HG03045 (cell line): ENCODE results near the gene MAEA.
"Not testable (repeated sequence)": the region's sequence is repeated elsewhere in the genome, so short reads cannot be mapped to it uniquely, and the experiment has no call there.

ENCODE experiments used
- ATAC-seq: cut with Tn5 transposase; IDR thresholded peaks from one replicate; pipeline ENCODE4 v1.9.1; 2021; ENCODE audit warnings: mild to moderate bottlenecking, moderate library complexity; ENCODE audit not compliant: unreplicated experiment

MAEA gene

DNA sequence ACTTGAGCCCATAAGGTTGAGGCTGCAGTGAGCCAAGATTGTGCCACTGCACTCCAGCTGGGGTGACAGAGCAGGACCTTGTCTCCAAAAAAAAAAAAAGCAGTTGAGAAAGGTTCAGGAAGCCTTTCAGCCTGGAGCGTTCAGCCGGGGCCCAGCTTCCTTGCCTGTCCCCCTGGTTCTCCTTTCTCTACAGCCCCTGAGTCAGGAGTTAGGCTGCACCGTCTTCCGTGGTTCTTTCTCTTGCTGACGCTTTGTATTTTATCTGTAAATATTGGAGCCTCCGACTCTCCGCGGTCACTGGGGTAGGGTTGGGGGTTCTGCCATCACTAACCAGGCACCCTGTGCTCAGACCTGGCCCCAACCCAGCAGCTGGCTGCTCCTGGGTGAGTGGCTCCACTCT lies 43.6 kb downstream of the MAEA start:
- ATAC-seq: no peak

DNA sequence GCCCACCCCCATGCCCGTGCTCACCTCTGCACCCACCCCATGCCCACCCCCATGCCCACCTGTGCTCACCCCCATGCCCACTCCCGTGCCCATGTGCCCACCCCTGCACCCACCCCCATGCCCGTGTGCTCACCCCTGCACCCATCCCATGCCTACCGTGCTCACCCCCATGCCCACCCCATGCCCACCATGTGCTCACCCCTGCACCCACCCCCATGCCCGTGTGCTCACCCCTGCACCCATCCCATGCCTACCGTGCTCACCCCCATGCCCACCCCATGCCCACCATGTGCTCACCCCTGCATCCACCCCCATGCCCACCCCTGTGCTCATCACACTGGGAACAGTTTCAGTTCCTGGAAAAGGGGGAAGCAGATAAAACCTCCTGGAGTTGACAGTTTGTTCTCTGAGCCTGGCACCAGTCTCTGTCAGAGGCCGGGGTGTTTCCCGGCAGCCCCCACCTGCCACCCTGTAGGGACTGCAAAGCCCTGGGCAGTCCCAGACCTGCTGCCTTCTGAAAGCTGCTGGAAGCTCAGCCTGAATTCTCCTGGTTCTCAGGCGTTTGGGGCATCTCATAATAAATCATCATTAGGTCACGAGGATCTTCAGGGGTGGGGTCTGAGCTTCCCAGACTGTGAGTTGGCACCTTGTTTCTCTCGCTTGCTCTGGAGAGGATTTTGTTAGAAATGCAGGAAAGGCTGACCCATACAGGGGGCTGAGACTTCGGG lies 44.3 kb downstream of the MAEA start:
- ATAC-seq: not testable (repeated sequence)

DNA sequence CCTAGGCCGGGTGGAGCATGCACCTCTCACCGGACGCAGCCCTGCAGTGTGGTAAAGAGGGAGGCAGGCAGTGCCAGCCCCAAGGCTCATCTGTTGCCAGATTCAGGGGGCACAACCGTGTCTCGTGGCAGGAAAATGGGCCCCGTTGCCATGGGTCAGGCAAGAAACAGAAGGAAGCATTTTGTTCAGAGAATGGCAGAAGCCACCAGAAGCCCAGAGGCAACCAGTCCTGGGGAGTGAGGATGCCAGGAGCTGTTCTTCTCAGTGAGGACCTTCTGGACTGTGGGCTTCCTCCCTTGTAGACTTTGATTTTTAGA lies 44.8 kb downstream of the MAEA start:
- ATAC-seq: no peak

GRCh38 chr4:1335193-1335883 lies 45.6 kb downstream of the MAEA start:
- ATAC-seq: not testable (repeated sequence)

DNA sequence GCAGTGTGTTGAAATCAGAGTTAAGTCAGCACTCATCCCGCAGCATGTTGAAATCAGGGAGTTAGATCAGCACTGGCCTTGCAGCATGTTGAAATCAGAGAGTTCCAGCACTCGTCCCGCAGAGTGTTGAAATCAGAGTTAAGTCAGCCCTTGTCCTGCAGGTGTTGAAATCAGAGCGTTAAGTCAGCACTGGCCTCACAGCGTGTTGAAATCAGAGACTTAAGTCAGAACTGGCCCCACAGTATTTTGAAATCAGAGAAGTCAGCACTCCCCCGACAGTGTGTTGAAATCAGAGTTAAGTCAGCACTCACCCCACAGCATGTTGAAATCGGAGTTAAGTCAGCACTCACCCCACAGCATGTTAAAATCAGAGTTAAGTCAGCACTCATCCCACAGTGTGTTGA lies 46.4 kb downstream of the MAEA start:
- ATAC-seq: no peak

GRCh38 chr4:1337376-1337831 lies 47.7 kb downstream of the MAEA start:
- no peak for ATAC-seq

DNA sequence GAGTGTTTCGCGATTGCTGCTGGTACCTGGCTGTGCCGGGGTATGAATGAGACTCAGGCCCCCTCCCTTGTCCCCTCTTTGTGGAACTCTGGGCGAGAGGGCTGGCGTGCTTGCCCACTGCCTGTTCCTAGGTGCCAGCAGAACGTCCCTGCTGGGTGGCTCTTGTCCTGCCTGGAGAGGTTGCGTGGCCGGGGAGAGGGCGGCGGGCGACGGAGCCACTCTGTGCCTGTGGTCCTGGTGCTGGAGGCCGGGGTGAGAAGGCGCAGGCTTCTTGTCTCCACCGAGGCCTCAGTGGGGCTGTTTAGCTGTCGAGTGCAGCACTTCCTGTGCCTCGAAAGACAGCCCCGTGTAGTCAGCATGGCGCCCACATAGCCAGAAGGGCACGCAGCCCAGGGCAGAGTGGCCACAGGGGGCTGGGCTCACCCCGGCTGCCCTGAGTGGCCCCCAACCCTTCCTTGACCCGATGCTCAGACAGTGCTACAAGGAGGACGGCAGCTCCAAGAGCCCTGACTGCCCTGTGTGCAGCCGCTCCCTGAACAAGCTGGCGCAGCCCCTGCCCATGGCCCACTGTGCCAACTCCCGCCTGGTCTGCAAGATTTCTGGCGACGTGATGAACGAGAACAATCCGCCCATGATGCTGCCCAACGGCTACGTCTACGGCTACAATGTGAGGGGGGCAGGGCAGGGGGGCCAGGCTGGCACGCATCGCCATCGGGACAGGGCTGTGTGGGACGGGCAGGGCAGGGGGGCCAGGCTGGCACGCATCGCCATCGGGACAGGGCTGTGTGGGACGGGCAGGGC lies 48.5 kb downstream of the MAEA start:
- no peak for ATAC-seq

GRCh38 chr4:1338752-1339414 lies 49.2 kb downstream of the MAEA start:
- no peak for ATAC-seq

- no peak for ATAC-seq
These were observed 49.8 kb downstream of the MAEA start for GRCh38 chr4:1339489-1339888.

GRCh38 chr4:1340181-1340747 lies 50.6 kb downstream of the MAEA start:
- ATAC-seq: no peak

DNA sequence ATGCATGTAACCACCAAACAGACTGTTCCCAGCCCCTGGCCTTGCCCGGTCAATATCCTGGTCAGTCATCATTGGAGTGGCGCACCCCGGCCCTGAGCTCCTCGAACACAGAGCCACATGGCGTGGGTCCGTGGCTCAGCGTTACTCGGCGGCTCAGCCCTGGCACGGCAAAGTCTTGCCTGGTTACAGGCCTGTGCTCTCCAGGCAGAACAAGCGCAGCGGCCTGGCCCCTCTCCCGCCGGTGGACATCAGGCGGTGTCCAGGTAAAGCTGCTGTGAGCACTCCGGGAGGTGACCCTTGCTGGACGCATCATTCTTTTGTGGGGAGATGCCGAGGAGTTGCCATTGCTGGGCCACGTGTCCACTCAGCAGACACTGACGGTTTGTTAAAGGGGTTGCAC lies 51.2 kb downstream of the MAEA start:
- no peak for ATAC-seq

DNA sequence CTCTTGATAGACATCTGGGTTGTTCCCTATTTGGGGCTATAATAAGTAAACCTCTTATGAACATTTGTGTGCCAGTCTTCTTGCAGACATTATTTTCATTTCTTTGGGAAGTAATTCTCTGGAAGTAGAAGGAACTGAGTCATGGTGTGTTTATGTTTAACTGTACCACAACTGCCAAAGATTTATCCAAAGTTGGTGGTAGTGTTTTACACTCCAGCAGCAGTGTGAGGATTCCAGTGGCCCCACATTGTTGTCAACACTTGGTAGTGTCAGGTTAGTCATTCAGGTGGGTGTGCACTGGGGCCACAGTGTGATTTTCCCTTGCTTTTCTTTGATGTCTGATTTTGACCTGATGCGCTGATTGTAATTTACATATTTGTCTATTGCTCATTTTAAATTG lies 52.3 kb downstream of the MAEA start:
- ATAC-seq: no peak

- no peak for ATAC-seq
These were observed 55.0 kb downstream of the MAEA start for GRCh38 chr4:1344696-1345095.

- peak; percentile 28 for ATAC-seq
These were observed 56.5 kb downstream of the MAEA start for GRCh38 chr4:1345903-1346780.

DNA sequence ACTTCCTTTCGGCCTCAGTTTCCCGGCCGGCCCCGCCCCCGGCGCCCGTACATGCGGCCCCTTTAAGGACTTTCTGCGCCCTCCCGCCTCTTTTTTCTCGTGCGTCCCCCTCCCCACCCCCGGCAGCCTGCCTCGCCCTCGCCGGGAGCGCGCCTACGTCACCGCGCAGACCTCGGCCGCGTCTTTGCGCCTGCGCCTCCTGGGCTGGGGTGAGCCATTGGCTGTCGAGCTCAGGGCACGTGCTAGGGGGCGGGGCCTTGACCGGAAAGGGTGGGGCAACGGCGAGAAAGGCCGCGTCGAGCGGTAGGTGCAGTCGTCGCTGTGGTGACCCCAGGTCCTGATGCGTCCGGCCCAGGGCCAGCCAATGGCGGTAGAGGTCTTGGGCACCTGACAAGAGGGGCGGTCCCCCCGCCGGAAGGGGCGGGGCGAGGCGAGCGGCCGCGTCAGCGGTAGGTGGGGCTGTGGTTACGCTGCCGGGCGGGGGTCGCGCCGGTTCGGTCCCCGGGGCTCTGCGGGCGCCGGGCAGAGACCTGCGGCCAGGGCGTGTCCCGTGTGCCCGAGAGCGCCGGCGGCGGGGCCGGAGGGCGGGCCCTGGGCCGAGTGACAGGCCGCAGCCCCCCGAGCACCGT lies 57.2 kb downstream of the MAEA start, which contains the start of gene UVSSA:
UVSSA (plus strand) TSS at position 428 of the 629 bp plus-strand sequence. CDS start 884 bp downstream, outside the sequence.
- peak; percentile 94 for ATAC-seq

DNA sequence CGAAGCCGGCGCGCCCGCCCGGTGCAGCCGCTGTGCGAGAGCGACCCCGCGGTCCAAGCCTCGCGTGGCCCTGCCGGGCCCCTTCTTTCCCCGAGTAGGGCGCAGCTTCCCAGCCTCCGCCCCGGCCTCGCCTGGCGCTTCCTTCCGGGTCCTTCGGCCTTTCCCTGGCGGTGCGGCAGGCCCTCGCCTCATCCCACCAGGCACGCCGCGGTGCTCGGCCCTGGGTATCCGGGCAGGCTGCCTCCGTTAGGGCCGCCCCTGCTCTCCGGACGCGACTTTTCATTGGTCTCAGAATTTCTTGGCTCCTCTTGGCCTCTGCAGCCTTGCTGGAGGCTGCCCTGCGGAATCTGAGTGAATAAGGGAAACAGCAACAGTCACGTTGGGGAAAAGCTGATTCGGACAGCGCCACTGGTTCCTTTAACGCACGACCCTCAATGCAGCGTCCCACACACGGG lies 57.7 kb downstream of the MAEA start:
- peak; percentile 27 for ATAC-seq

GRCh38 chr4:1348014-1348513 lies 58.4 kb downstream of the MAEA start:
- no peak for ATAC-seq

GRCh38 chr4:1348746-1349145 lies 59.1 kb downstream of the MAEA start:
- ATAC-seq: no peak
